Right hindlimb (tissue), 1 donor: ENCODE results near the gene PRR15.
"Not testable (repeated sequence)": the region's sequence is repeated elsewhere in the genome, so short reads cannot be mapped to it uniquely, and the experiment has no call there.

Source experiments
- DNase-seq: peaks from one replicate; pipeline ENCODE4 v3.0.0-alpha.2; 2018

The PRR15 gene

GRCh38 chr7:29563590-29564495 lies at the start of gene PRR15:
Gene PRR15, plus strand, starts transcription at chr7:29563835. Its CDS starts 2,495 bp downstream, at chr7:29566330.
- peak; percentile 30 for DNase-seq

- no peak for DNase-seq
Observed at GRCh38 chr7:29516491-29516890, 47.1 kb upstream of the PRR15 start.

- no peak for DNase-seq
Observed at GRCh38 chr7:29518616-29519015, 45.0 kb upstream of the PRR15 start.

- no peak for DNase-seq
Observed at GRCh38 chr7:29523728-29524127, 39.9 kb upstream of the PRR15 start.

- DNase-seq: no peak
Observed at GRCh38 chr7:29527505-29528108, 36.0 kb upstream of the PRR15 start.

- DNase-seq: not testable (repeated sequence)
Observed at GRCh38 chr7:29528526-29528925, 35.1 kb upstream of the PRR15 start.

GRCh38 chr7:29538389-29538788 lies 25.2 kb upstream of the PRR15 start:
- no peak for DNase-seq

- DNase-seq: no peak
Observed at GRCh38 chr7:29539471-29539870, 24.2 kb upstream of the PRR15 start.

- no peak for DNase-seq
Observed at GRCh38 chr7:29547421-29547820, 16.2 kb upstream of the PRR15 start.

- no peak for DNase-seq
Observed at GRCh38 chr7:29548823-29549222, 14.8 kb upstream of the PRR15 start.

GRCh38 chr7:29552392-29552791 lies 11.2 kb upstream of the PRR15 start:
- no peak for DNase-seq

GRCh38 chr7:29555061-29555460 lies 8.6 kb upstream of the PRR15 start:
- no peak for DNase-seq

- no peak for DNase-seq
Observed at GRCh38 chr7:29556405-29557195, 7.0 kb upstream of the PRR15 start.

GRCh38 chr7:29557954-29558353 lies 5.7 kb upstream of the PRR15 start:
- no peak for DNase-seq

- no peak for DNase-seq
Observed at GRCh38 chr7:29561271-29561670, 2.4 kb upstream of the PRR15 start.

GRCh38 chr7:29562307-29562706 lies 1.3 kb upstream of the PRR15 start:
- no peak for DNase-seq

GRCh38 chr7:29564496-29565223 lies 1.0 kb downstream of the PRR15 start:
- DNase-seq: peak; percentile 71

- DNase-seq: no peak
Observed at GRCh38 chr7:29565224-29565630, 1.6 kb downstream of the PRR15 start.

- DNase-seq: peak; percentile 18
Observed at GRCh38 chr7:29565634-29565981, 2.0 kb downstream of the PRR15 start.

- DNase-seq: peak; percentile 32
Observed at GRCh38 chr7:29565982-29566746, 2.5 kb downstream of the PRR15 start.

- no peak for DNase-seq
Observed at GRCh38 chr7:29567174-29567573, 3.5 kb downstream of the PRR15 start.

- DNase-seq: no peak
Observed at GRCh38 chr7:29569648-29570047, 6.0 kb downstream of the PRR15 start.
